Thyroid gland (tissue), 4 donors: ENCODE results near the gene CACNB1. TPM values are rescaled to one million over a fixed set of nuclear protein-coding genes. Genes with fewer than 3 reads are reported as not detected.
A peak's percentile ranks its signal among the peaks of the same experiment; 100 is the strongest.

Experiments
- DNase-seq, 2 donors: peaks; one replicate each; pipeline ENCODE4 v3.0.0-alpha.2; 2019
- H3K27ac ChIP-seq, 3 donors: fragments of 200-600 bp; sonication (generic); 1 replicate in 2 of 3; 2 replicates in 1 of 3; pipeline ENCODE4 v1.5.1; 2016 to 2019; ENCODE audit warnings: mild to moderate bottlenecking in 1 of 3, moderate library complexity in 1 of 3
- H3K27me3 ChIP-seq: fragments of 200-600 bp; sonication (generic); one replicate; pipeline ENCODE4 v1.5.1; 2019
- H3K36me3 ChIP-seq, 2 donors: fragments of 200-600 bp; sonication (generic); one replicate each; pipeline ENCODE4 v1.5.1; 2016 to 2019
- H3K4me1 ChIP-seq, 2 donors: fragments of 200-600 bp; sonication (generic); one replicate each; pipeline ENCODE4 v1.5.1; 2017 to 2019
- H3K4me3 ChIP-seq, 3 donors: fragments of 200-600 bp; sonication (generic); replicated peaks in 1 of 3; 1 replicate in 2 of 3; 2 replicates in 1 of 3; pipeline ENCODE4 v1.5.1; 2016; ENCODE audit warnings: mild to moderate bottlenecking in 1 of 3
- H3K9me3 ChIP-seq: fragments of 200-600 bp; sonication (generic); one replicate; pipeline ENCODE4 v1.5.1; 2017
- POLR2A ChIP-seq, 2 donors: fragments of 450-650 bp; IDR thresholded peaks; one replicate each; pipeline ENCODE4 v1.6.1; 2017; ENCODE audit warnings: antibody characterized with exemption in 2 of 2, mild to moderate bottlenecking in 2 of 2, moderate library complexity in 1 of 2
- WGBS, 2 donors: methylation state at CpG; one replicate each; pipeline ENCODE4 v1.1.5; 2017; 5-methylcytosine and 5-hydroxymethylcytosine counted together
- intact Hi-C: fragments of 100-400 bp; cut with DNase I; formaldehyde crosslinking; loops from one replicate; pipeline ENCODE4 v1.15.1; 2023
- total RNA-seq, 4 donors: library from RNA; depleted of rRNA; stranded (reverse); fragments of >200 nt; gene quantifications; one replicate each; pipeline ENCODE4 v1.2.3, GENCODE V29; 2016
- TF ChIP-seq, protein P1 (sequence below), 6 experiments: fragments of 200-600 bp in 3 of 6; fragments of 450-650 bp in 3 of 6; sonication (generic) in 3 of 6; IDR thresholded peaks; one replicate each; pipeline ENCODE4 v1.5.1; 2016 to 2019; ENCODE audit warnings: antibody characterized with exemption in 6 of 6, mild to moderate bottlenecking in 2 of 6, inconsistent platforms in 1 of 6, moderate library complexity in 1 of 6

The CACNB1 gene
- total RNA-seq, 4 donors from 2014 or later, result 5.8 to 10.1 (median 7.8) TPM

DNA sequence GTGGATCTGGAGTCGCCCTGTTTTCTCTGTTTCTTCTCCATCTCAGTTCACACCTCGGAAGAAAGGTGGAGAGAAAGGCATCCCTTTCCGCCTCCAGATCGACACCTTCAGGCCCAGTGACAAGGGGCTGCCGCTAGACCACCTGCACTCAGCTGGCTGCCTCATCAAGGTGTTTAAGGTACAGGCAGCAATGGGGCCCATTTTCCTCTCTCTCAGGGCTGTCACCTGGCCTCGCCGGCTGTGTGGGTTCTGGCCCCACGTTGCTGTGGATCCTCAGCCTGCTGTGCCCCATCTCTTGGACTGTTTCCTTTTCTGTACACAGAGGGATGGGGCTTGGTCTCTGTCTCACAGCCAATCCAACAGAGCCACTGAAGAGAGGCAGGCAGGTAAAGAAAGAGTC, 45.7 kb upstream of the CACNB1 start:
- H3K36me3 ChIP-seq, result no peaks in the 10 kb centered on the region
- intact Hi-C loops, result loop anchor here (5.0 to 10.0 kb wide), 3 partner anchors 36 to 258 kb away; partner anchors contain the start of gene ARL5C
- DNase-seq, result no peak
- no peak overlapping the region for H3K4me3 ChIP-seq
- H3K27ac ChIP-seq, result no peak overlapping the region
- no peaks in the 10 kb centered on the region for H3K27me3 ChIP-seq
- WGBS, 2 donors, result 73 to 80% methylated on average over 8 of the region's 8 CpGs
- TF ChIP-seq, protein P1, sequence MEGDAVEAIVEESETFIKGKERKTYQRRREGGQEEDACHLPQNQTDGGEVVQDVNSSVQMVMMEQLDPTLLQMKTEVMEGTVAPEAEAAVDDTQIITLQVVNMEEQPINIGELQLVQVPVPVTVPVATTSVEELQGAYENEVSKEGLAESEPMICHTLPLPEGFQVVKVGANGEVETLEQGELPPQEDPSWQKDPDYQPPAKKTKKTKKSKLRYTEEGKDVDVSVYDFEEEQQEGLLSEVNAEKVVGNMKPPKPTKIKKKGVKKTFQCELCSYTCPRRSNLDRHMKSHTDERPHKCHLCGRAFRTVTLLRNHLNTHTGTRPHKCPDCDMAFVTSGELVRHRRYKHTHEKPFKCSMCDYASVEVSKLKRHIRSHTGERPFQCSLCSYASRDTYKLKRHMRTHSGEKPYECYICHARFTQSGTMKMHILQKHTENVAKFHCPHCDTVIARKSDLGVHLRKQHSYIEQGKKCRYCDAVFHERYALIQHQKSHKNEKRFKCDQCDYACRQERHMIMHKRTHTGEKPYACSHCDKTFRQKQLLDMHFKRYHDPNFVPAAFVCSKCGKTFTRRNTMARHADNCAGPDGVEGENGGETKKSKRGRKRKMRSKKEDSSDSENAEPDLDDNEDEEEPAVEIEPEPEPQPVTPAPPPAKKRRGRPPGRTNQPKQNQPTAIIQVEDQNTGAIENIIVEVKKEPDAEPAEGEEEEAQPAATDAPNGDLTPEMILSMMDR (IDR thresholded peaks at IDR 0.05), result no peak
- no peak for TF ChIP-seq POLR2A (IDR thresholded peaks at IDR 0.05)
- peaks cover 0 to 13% of the 10 kb centered on the region in 2 donors for H3K4me1 ChIP-seq
- no peaks in the 10 kb centered on the region for H3K9me3 ChIP-seq

DNA sequence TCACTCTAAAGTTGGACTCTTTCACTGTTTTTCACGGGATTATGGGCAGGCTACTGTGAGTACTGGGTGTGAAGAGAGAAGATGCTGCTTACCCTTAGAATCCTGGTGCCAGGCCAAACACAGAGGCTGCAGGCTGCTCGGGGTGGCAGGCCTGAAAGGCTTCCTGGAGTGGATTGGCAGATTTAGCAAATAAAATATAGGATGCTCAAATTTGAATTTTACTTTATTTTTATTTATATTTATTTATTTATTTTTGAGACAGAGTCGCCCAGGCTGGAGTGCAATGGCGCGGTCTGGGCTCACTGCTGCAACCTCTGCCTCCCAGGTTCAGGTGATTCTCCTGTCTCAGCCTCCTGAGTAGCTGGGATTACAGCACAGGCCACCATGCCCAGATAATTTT, 43.2 kb upstream of the CACNB1 start:
- no peaks in the 10 kb centered on the region for H3K36me3 ChIP-seq
- no peaks in the 10 kb centered on the region for H3K9me3 ChIP-seq
- no peaks in the 10 kb centered on the region for H3K27me3 ChIP-seq
- H3K4me1 ChIP-seq, result peaks cover 0 to 24% of the 10 kb centered on the region in 2 donors
- no peak overlapping the region for H3K4me3 ChIP-seq
- DNase-seq, result no peak
- 79 to 84% methylated on average over 5 of the region's 5 CpGs for WGBS, 2 donors
- no peak for TF ChIP-seq POLR2A (IDR thresholded peaks at IDR 0.05)
- TF ChIP-seq, protein P1 (IDR thresholded peaks at IDR 0.05), result no peak
- H3K27ac ChIP-seq, result no peak overlapping the region
- intact Hi-C loops, result loop anchor here (5.0 to 10.0 kb wide), 3 partner anchors 33 to 256 kb away; partner anchors contain the start of gene ARL5C

- 29 to 35% methylated on average over 7 to 16 of the region's 16 CpGs for WGBS, 2 donors
- H3K27me3 ChIP-seq, result no peaks in the 10 kb centered on the region
- no peaks in the 10 kb centered on the region for H3K36me3 ChIP-seq
- no peaks in the 10 kb centered on the region for H3K9me3 ChIP-seq
- H3K4me3 ChIP-seq, result no peak overlapping the region
- peaks cover 0 to 24% of the 10 kb centered on the region in 2 donors for H3K4me1 ChIP-seq
- no peak overlapping the region for H3K27ac ChIP-seq
- TF ChIP-seq POLR2A (IDR thresholded peaks at IDR 0.05), result no peak
- TF ChIP-seq, protein P1 (IDR thresholded peaks at IDR 0.05), result peak in 5 of 6 experiments; percentile 40 to 57 (median 45)
- peak; percentile 52 to 53 for DNase-seq
- intact Hi-C loops, result loop anchor here (5.0 to 10.0 kb wide), 4 partner anchors 32 to 255 kb away; partner anchors contain the start of gene ARL5C
Measured at GRCh38 chr17:39239640-39240314, 42.3 kb upstream of the CACNB1 start.

DNA sequence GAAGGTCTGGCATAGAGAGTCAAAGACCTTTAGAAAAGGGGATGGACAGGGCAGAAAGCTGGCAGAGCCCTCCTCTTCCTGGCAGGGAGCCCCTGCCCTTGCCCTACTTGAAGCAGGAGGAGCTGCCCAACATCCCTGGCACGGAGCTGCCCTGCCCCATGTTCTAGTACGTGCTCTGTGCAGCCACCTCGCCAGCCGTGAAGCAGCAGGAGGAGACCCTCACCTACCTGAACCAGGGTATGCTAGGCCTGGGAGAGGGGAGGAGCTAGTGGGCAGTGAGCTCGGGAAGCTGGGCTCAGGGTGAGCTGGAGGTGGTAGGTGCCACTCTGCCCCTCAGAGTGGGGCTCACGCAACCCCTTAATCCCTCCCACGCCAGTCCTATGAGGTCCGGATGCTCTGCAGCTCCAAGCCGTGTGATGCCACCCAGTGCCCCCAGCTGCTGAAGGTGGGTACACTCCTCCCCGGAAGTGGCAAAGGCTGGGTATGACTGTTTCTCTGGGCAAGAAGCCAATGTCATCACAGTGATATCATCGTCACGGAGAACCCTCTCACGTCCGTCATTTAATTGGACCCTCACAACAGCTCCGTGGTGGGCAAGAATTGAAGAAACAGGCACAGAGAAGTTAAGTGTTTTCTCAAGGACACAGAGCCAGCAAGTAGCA, 41.0 kb upstream of the CACNB1 start:
- H3K27me3 ChIP-seq, result no peaks in the 10 kb centered on the region
- intact Hi-C loops, result loop anchor here (10.0 kb wide), 1 partner anchor 174 kb away; no protein-coding TSS in a partner anchor
- no peak for TF ChIP-seq POLR2A (IDR thresholded peaks at IDR 0.05)
- TF ChIP-seq, protein P1 (IDR thresholded peaks at IDR 0.05), result no peak
- whole genome bisulfite sequencing, 2 donors, result 27 to 29% methylated on average over 14 to 15 of the region's 15 CpGs
- no peaks in the 10 kb centered on the region for H3K36me3 ChIP-seq
- no peak overlapping the region for H3K4me3 ChIP-seq
- no peak overlapping the region for H3K27ac ChIP-seq
- H3K4me1 ChIP-seq, result peaks cover 0 to 18% of the 10 kb centered on the region in 2 donors
- DNase-seq, result peak; percentile 73 to 79
- H3K9me3 ChIP-seq, result no peaks in the 10 kb centered on the region

- Histone ChIP-seq H3K9me3 (no peaks in the 10 kb centered on the region), H3K27me3 (no peaks in the 10 kb centered on the region), H3K27ac (no peak overlapping the region), H3K4me3 (no peak overlapping the region), H3K4me1 (peaks cover 0 to 18% of the 10 kb centered on the region in 2 donors), H3K36me3 (no peaks in the 10 kb centered on the region)
- 90% methylated on average over 3 to 4 of the region's 7 CpGs for WGBS, 2 donors
- intact Hi-C loops, result loop anchor here (10.0 kb wide), 1 partner anchor 173 kb away; no protein-coding TSS in a partner anchor
- DNase-seq, result no peak
- TF ChIP-seq POLR2A (IDR thresholded peaks at IDR 0.05), result no peak
- TF ChIP-seq, protein P1 (IDR thresholded peaks at IDR 0.05), result no peak
Measured at GRCh38 chr17:39237586-39237985, 40.1 kb upstream of the CACNB1 start.
